Calu3 (cell line): ENCODE data around the gene STN1. TPM values are rescaled to one million over a fixed set of nuclear protein-coding genes. Genes with fewer than 3 reads are reported as not detected.
A peak's percentile ranks its signal among the peaks of the same experiment; 100 is the strongest.

ENCODE experiments used
- BruUV-seq: library from RNA; stranded (reverse); fragments of 400-500 nt; replicated peaks from 2 replicates; lab custom pipeline; 2021; lab: Mats Ljungman, UMichigan
- CTCF ChIA-PET: fragments of 300-600 bp; sonication (Branson Sonifier 250); formaldehyde crosslinking; loops from one replicate; lab custom pipeline; 2022; ENCODE audit warnings: antibody characterized with exemption; lab: Charles Lee
- DNase-seq: peaks from one replicate; pipeline ENCODE4 v3.0.0; 2022
- H3K27ac Mint-ChIP-seq: one replicate; pipeline ENCODE4 v1.8.0; 2022; ENCODE audit warnings: mixed read lengths; ENCODE audit not compliant: unreplicated experiment
- H3K27me3 Mint-ChIP-seq: one replicate; pipeline ENCODE4 v1.8.0; 2022; ENCODE audit warnings: mixed read lengths; ENCODE audit not compliant: unreplicated experiment
- H3K36me3 Mint-ChIP-seq: one replicate; pipeline ENCODE4 v1.8.0; 2022; ENCODE audit warnings: mild to moderate bottlenecking, moderate library complexity, mixed read lengths; ENCODE audit not compliant: insufficient read depth, unreplicated experiment
- H3K4me1 Mint-ChIP-seq: one replicate; pipeline ENCODE4 v1.8.0; 2022; ENCODE audit warnings: mild to moderate bottlenecking, low read depth, mixed read lengths; ENCODE audit not compliant: unreplicated experiment
- H3K4me3 Mint-ChIP-seq: one replicate; pipeline ENCODE4 v1.8.0; 2022; ENCODE audit warnings: mild to moderate bottlenecking, low read depth, moderate library complexity, mixed read lengths; ENCODE audit not compliant: unreplicated experiment
- H3K9me3 Mint-ChIP-seq: one replicate; pipeline ENCODE4 v1.8.0; 2022; ENCODE audit warnings: low read depth, mixed read lengths; ENCODE audit not compliant: unreplicated experiment
- intact Hi-C: fragments of 100-400 bp; cut with micrococcal nuclease; formaldehyde crosslinking; loops from one replicate; pipeline ENCODE4 v1.10.0; 2022; ENCODE audit not compliant: unreplicated experiment
- total RNA-seq: library from RNA; stranded (reverse); gene quantifications from 2 replicates; pipeline ENCODE4 v1.2.3, GENCODE V29; 2022
- TF ChIP-seq, protein P1 (sequence below): fragments of 200-600 bp; IDR thresholded peaks from one replicate; pipeline ENCODE4 v1.8.0; 2022; ENCODE audit warnings: antibody characterized with exemption; ENCODE audit not compliant: unreplicated experiment

Gene STN1
- total RNA-seq, 1 experiment from 2014 or later, result 13.1 TPM

GRCh38 chr10:103856797-103857170, 61.2 kb downstream of the STN1 start:
- Mint-ChIP-seq H3K36me3 (no peaks in the 10 kb centered on the region), H3K4me3 (peak overlapping the region; percentile 39), H3K27ac (no peak overlapping the region), H3K9me3 (no peaks in the 10 kb centered on the region), H3K27me3 (peaks cover 43% of the 10 kb centered on the region), H3K4me1 (peaks cover 8% of the 10 kb centered on the region)
- intact Hi-C loops, result loop anchor here (5.0 to 10.0 kb wide), 2 partner anchors 34 to 92 kb away; no protein-coding TSS in a partner anchor
- DNase-seq, result no peak
- CTCF ChIA-PET, result no interaction called here
- BruUV-seq, result no TSS peak
- TF ChIP-seq, protein P1, sequence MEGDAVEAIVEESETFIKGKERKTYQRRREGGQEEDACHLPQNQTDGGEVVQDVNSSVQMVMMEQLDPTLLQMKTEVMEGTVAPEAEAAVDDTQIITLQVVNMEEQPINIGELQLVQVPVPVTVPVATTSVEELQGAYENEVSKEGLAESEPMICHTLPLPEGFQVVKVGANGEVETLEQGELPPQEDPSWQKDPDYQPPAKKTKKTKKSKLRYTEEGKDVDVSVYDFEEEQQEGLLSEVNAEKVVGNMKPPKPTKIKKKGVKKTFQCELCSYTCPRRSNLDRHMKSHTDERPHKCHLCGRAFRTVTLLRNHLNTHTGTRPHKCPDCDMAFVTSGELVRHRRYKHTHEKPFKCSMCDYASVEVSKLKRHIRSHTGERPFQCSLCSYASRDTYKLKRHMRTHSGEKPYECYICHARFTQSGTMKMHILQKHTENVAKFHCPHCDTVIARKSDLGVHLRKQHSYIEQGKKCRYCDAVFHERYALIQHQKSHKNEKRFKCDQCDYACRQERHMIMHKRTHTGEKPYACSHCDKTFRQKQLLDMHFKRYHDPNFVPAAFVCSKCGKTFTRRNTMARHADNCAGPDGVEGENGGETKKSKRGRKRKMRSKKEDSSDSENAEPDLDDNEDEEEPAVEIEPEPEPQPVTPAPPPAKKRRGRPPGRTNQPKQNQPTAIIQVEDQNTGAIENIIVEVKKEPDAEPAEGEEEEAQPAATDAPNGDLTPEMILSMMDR, result no peak

GRCh38 chr10:103855852-103856796, 61.9 kb downstream of the STN1 start:
- intact Hi-C loops, result loop anchor here (5.0 to 10.0 kb wide), 2 partner anchors 34 to 91 kb away; no protein-coding TSS in a partner anchor
- H3K27me3 Mint-ChIP-seq, result peaks cover 45% of the 10 kb centered on the region
- TF ChIP-seq, protein P1, result no peak
- BruUV-seq, result no TSS peak
- H3K9me3 Mint-ChIP-seq, result no peaks in the 10 kb centered on the region
- peak overlapping the region; percentile 39 for H3K4me3 Mint-ChIP-seq
- no peak overlapping the region for H3K27ac Mint-ChIP-seq
- peak; percentile 13 for DNase-seq
- peaks cover 8% of the 10 kb centered on the region for H3K4me1 Mint-ChIP-seq
- CTCF ChIA-PET, result interaction anchor here (0.7 kb wide), 1 partner anchor 8 kb away, joined by 3 read pairs; no protein-coding TSS in a partner anchor
- no peaks in the 10 kb centered on the region for H3K36me3 Mint-ChIP-seq

DNA sequence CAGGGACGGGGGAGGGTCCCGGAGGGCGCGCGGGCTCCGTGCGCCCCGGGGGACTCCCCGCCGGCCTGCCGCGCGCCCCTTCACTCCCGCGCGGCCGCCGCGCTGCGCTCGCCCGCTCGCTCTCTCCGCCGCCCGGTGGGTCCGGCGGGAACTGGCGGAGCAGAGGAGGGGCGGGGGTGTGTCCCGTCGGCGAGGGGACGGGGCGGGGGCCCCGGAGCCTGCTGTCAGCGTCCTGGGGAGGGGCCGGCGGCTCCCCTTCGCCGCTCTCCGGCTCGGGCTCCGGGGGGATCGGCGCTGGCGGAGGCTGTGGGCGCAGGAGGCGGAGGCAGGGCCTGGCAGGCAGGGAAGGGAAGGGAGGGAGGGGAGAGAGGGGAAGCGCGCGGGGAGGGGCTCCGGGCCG, 62.6 kb downstream of the STN1 start, which contains the start of gene SH3PXD2A:
Gene SH3PXD2A, minus strand, starts transcription at position 153 of the 400 bp plus-strand sequence. CDS start 310 bp downstream, outside the sequence.
- Mint-ChIP-seq H3K9me3 (no peaks in the 10 kb centered on the region), H3K27me3 (peaks cover 52% of the 10 kb centered on the region), H3K4me3 (peak within 1 kb of the TSS; percentile 64), H3K4me1 (peaks cover 8% of the 10 kb centered on the region), H3K36me3 (no peaks in the 10 kb centered on the region), H3K27ac (no peak within 1 kb of the TSS)
- BruUV-seq, result no TSS peak
- peak; percentile 16 for DNase-seq
- TF ChIP-seq, protein P1, result no peak
- intact Hi-C loops, result loop anchor here (5.0 to 10.0 kb wide), 2 partner anchors 33 to 91 kb away; no protein-coding TSS in a partner anchor
- CTCF ChIA-PET, result interaction anchor here (1.1 kb wide), 1 partner anchor 74 kb away, joined by 3 read pairs; no protein-coding TSS in a partner anchor

DNA sequence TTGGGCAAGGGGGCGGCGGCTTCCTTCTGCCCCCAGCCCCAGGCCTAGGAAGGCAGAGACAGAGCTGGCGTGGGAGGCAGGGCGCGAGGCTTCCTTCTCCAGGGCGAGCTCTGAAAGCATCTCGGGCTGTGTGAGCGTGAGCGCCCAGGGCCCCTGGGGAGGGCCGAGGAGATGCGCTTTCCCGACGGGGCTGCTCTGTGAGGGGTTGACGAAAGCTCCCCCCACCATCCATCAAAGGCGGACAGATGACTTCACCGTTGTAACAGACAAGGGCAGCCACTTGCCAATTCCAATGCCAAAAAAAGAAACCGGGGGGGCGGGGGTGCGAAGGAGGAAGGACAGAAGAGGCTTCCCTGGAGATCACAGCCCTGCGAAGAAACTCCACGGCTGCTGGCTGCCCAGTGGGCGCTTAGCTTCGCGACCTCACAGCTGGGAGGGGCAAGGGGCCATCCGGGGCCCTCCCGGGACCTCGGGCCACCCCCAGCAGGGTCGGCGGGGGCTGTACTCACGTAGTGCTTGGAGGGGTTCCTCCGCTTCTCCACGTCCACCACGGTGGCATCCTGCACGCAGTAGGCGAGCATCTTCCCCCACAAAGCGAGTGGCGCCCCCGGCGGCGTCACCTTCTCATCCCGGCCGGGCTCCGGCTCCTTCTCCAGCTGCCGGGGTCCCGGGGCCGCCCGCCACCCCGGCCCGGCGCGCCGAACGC, 63.1 kb downstream of the STN1 start:
- no TSS peak for BruUV-seq
- Mint-ChIP-seq H3K4me1 (peaks cover 8% of the 10 kb centered on the region), H3K27ac (no peak overlapping the region), H3K4me3 (peak overlapping the region; percentile 64), H3K27me3 (peaks cover 58% of the 10 kb centered on the region), H3K36me3 (no peaks in the 10 kb centered on the region), H3K9me3 (no peaks in the 10 kb centered on the region)
- DNase-seq, result peak; percentile 17
- CTCF ChIA-PET, result interaction anchor here (1.1 kb wide), 1 partner anchor 73 kb away, joined by 3 read pairs; no protein-coding TSS in a partner anchor
- TF ChIP-seq, protein P1, result no peak
- intact Hi-C loops, result loop anchor here (5.0 to 10.0 kb wide), 2 partner anchors 33 to 90 kb away; no protein-coding TSS in a partner anchor
